Measurements from ENCODE around the gene PRKCE. TPM values are rescaled to one million over a fixed set of nuclear protein-coding genes. Genes with fewer than 3 reads are reported as not detected.
A peak's percentile ranks its signal among the peaks of the same experiment; 100 is the strongest.

The PRKCE gene
- polyA plus RNA-seq, 3 donors = 1.3 to 7.7 (median 2.3) TPM

GRCh38 chr2:46225150-46225625, 573.7 kb downstream of the PRKCE start:
- Histone ChIP-seq H3K79me2 (ENCODE audit: insufficient read depth, low read length) (no peaks in the 10 kb centered on the region), H3K27me3 (ENCODE audit: control insufficient read depth in 2 of 2, insufficient read depth in 2 of 2, low read length in 2 of 2) (peaks cover 3 to 10% of the 10 kb centered on the region in 2 donors), H3K4me2 (replicated peaks; ENCODE audit: extremely low read depth, low read length, poor library complexity, severe bottlenecking) (no peak overlapping the region), H4K20me1 (ENCODE audit: insufficient read depth, low read length) (no peaks in the 10 kb centered on the region), H3K9me3 (replicated peaks in 1 of 2; ENCODE audit: control insufficient read depth in 1 of 2, insufficient read depth in 1 of 2, low read length in 2 of 2) (no peaks in the 10 kb centered on the region), H2AFZ (ENCODE audit: insufficient read depth, low read depth, low read length, poor library complexity, severe bottlenecking) (no peak overlapping the region), H3K9ac (ENCODE audit: insufficient read depth, low read length, poor library complexity, severe bottlenecking) (no peak overlapping the region), H3K4me3 (replicated peaks in 1 of 3; ENCODE audit: low read depth in 2 of 3, low read length in 3 of 3) (no peak overlapping the region), H3K27ac (ENCODE audit: low read depth in 1 of 2, low read length in 2 of 2) (peak overlapping the region in 1 of 2 donors; percentile 71), H3K36me3 (replicated peaks in 1 of 2; ENCODE audit: control insufficient read depth in 1 of 2, insufficient read depth in 2 of 2, low read length in 2 of 2) (no peaks in the 10 kb centered on the region), H3K4me1 (ENCODE audit: control insufficient read depth in 1 of 2, insufficient read depth in 2 of 2, low read length in 2 of 2) (peaks cover 24 to 38% of the 10 kb centered on the region in 2 donors)
- H3K36me3 Mint-ChIP-seq = no peaks in the 10 kb centered on the region
- no CpG with 5 or more reads among the region's 2 CpGs for WGBS (ENCODE audit: insufficient coverage)
- peaks cover 32 to 54% (median 38%) of the 10 kb centered on the region in 3 donors for H3K27me3 Mint-ChIP-seq (ENCODE audit: low read depth in 3 of 3)
- DNase-seq = peak in 1 of 3 donors; percentile 44
- H3K9me3 Mint-ChIP-seq = peaks cover 0 to 20% (median 6%) of the 10 kb centered on the region in 7 donors
- peak overlapping the region; percentile 84 to 96 (median 91) for H3K27ac Mint-ChIP-seq
- H3K4me1 Mint-ChIP-seq = peaks cover 41% of the 10 kb centered on the region
- H3K4me3 Mint-ChIP-seq = peak overlapping the region in 1 of 2 donors; percentile 26
- intact Hi-C loops (cut with micrococcal nuclease) = loop anchor here in 1 of 2 donors (5.0 kb wide), 1 partner anchor 72 kb away; the partner anchor contains the start of gene EPAS1
- TF ChIP-seq CTCF (IDR thresholded peaks at IDR 0.05) = no peak

GRCh38 chr2:46225730-46226129, 574.3 kb downstream of the PRKCE start:
- Histone ChIP-seq H2AFZ (ENCODE audit: insufficient read depth, low read depth, low read length, poor library complexity, severe bottlenecking) (no peak overlapping the region), H3K9me3 (replicated peaks in 1 of 2; ENCODE audit: control insufficient read depth in 1 of 2, insufficient read depth in 1 of 2, low read length in 2 of 2) (no peaks in the 10 kb centered on the region), H3K79me2 (ENCODE audit: insufficient read depth, low read length) (no peaks in the 10 kb centered on the region), H4K20me1 (ENCODE audit: insufficient read depth, low read length) (no peaks in the 10 kb centered on the region), H3K27ac (ENCODE audit: low read depth in 1 of 2, low read length in 2 of 2) (no peak overlapping the region), H3K4me1 (ENCODE audit: control insufficient read depth in 1 of 2, insufficient read depth in 2 of 2, low read length in 2 of 2) (peaks cover 26 to 42% of the 10 kb centered on the region in 2 donors), H3K36me3 (replicated peaks in 1 of 2; ENCODE audit: control insufficient read depth in 1 of 2, insufficient read depth in 2 of 2, low read length in 2 of 2) (no peaks in the 10 kb centered on the region), H3K27me3 (ENCODE audit: control insufficient read depth in 2 of 2, insufficient read depth in 2 of 2, low read length in 2 of 2) (peaks cover 3 to 10% of the 10 kb centered on the region in 2 donors), H3K4me2 (replicated peaks; ENCODE audit: extremely low read depth, low read length, poor library complexity, severe bottlenecking) (no peak overlapping the region), H3K9ac (ENCODE audit: insufficient read depth, low read length, poor library complexity, severe bottlenecking) (no peak overlapping the region), H3K4me3 (replicated peaks in 1 of 3; ENCODE audit: low read depth in 2 of 3, low read length in 3 of 3) (no peak overlapping the region)
- no peak for TF ChIP-seq CTCF (IDR thresholded peaks at IDR 0.05)
- Mint-ChIP-seq H3K27ac (peak overlapping the region in 4 of 7 donors; percentile 51 to 96 (median 74)), H3K27me3 (ENCODE audit: low read depth in 3 of 3) (peaks cover 31 to 48% (median 37%) of the 10 kb centered on the region in 3 donors), H3K36me3 (no peaks in the 10 kb centered on the region), H3K9me3 (peaks cover 0 to 16% (median 6%) of the 10 kb centered on the region in 7 donors), H3K4me1 (peaks cover 43% of the 10 kb centered on the region), H3K4me3 (no peak overlapping the region)
- DNase-seq = peak in 2 of 3 donors; percentile 7 to 42
- whole genome bisulfite sequencing (ENCODE audit: insufficient coverage) = 80% methylated on average over 1 of the region's 1 CpG
- intact Hi-C loops (cut with micrococcal nuclease) = loop anchor here in 1 of 2 donors (5.0 kb wide), 1 partner anchor 72 kb away; the partner anchor contains the start of gene EPAS1
